Measurements from ENCODE around the gene SERPING1.
"Not testable (repeated sequence)": the region's sequence is repeated elsewhere in the genome, so short reads cannot be mapped to it uniquely, and the experiment has no call there.

The SERPING1 gene

GRCh38 chr11:57638811-57639320, 41.4 kb downstream of the SERPING1 start:
- no peak for DNase-seq

- DNase-seq = no peak
These were observed 42.0 kb downstream of the SERPING1 start for GRCh38 chr11:57639321-57640067.

GRCh38 chr11:57640068-57640800, 42.7 kb downstream of the SERPING1 start:
- DNase-seq = no peak

GRCh38 chr11:57641011-57641807, 43.7 kb downstream of the SERPING1 start:
- no peak for DNase-seq

GRCh38 chr11:57643802-57644201, 46.3 kb downstream of the SERPING1 start:
- DNase-seq = no peak

GRCh38 chr11:57644748-57645688, 47.5 kb downstream of the SERPING1 start:
- DNase-seq = peak; percentile 90

GRCh38 chr11:57645689-57646085, 48.2 kb downstream of the SERPING1 start:
- no peak for DNase-seq

GRCh38 chr11:57646194-57646798, 48.8 kb downstream of the SERPING1 start:
- DNase-seq = no peak

GRCh38 chr11:57646799-57647303, 49.4 kb downstream of the SERPING1 start:
- DNase-seq = no peak

- DNase-seq = no peak
These were observed 49.9 kb downstream of the SERPING1 start for GRCh38 chr11:57647372-57647771.

GRCh38 chr11:57647960-57648800, 50.7 kb downstream of the SERPING1 start:
- no peak for DNase-seq

GRCh38 chr11:57648801-57649735, 51.6 kb downstream of the SERPING1 start:
- no peak for DNase-seq

GRCh38 chr11:57649826-57650738, 52.6 kb downstream of the SERPING1 start, which contains the start of gene YPEL4:
Gene YPEL4 (minus strand): TSS chr11:57649912. CDS start chr11:57647107, 2,805 bp downstream.
- peak; percentile 61 for DNase-seq

GRCh38 chr11:57650739-57651090, 53.2 kb downstream of the SERPING1 start:
- no peak for DNase-seq

- no peak for DNase-seq
These were observed 53.9 kb downstream of the SERPING1 start for GRCh38 chr11:57651408-57651807.

GRCh38 chr11:57652230-57652629, 54.7 kb downstream of the SERPING1 start:
- DNase-seq = not testable (repeated sequence)

- DNase-seq = no peak
These were observed 55.2 kb downstream of the SERPING1 start for GRCh38 chr11:57652662-57653061.

GRCh38 chr11:57653163-57653562, 55.7 kb downstream of the SERPING1 start:
- no peak for DNase-seq

All from stimulated activated CD4-positive, alpha-beta T cell treated with anti-CD3 and anti-CD28 coated beads, Interleukin-4, amount 100 ng/mL, for 24 hours (primary cell).